Heart right ventricle (tissue), 16 donors: Measurements from ENCODE around the gene TSNAX. TPM values are rescaled to one million over a fixed set of nuclear protein-coding genes. Genes with fewer than 3 reads are reported as not detected.

Experiments
- ATAC-seq, 8 donors: fragments of 200-7000 bp; cut with Tn5 transposase; one replicate each; pipeline ENCODE4 v1.9.1; 2020; ENCODE audit warnings: mild to moderate bottlenecking in 8 of 8, moderate library complexity in 8 of 8, moderate number of reproducible peaks in 1 of 8
- DNase-seq, 2 donors: peaks; one replicate each; pipeline ENCODE4 v3.0.0-alpha.2; 2020
- H3K27ac ChIP-seq, 10 donors: fragments of 200-600 bp; sonication (generic) in 2 of 10; one replicate each; pipeline versions ENCODE4 v1.5.0 to v1.8.0; 2020 to 2022; ENCODE audit warnings: mild to moderate bottlenecking in 3 of 10
- H3K27me3 ChIP-seq, 7 donors: fragments of 200-600 bp; one replicate each; pipeline ENCODE4 v1.8.0; 2021 to 2022; ENCODE audit warnings: mild to moderate bottlenecking in 2 of 7
- H3K36me3 ChIP-seq, 9 donors: fragments of 200-600 bp; sonication (generic) in 1 of 9; one replicate each; pipeline versions ENCODE4 v1.5.0 to v1.8.0; 2020 to 2022; ENCODE audit warnings: mild to moderate bottlenecking in 2 of 9
- H3K4me1 ChIP-seq, 9 donors: fragments of 200-600 bp; sonication (generic) in 1 of 9; one replicate each; pipeline versions ENCODE4 v1.5.0 to v1.8.0; 2020 to 2022; ENCODE audit warnings: mild to moderate bottlenecking in 4 of 9
- H3K4me3 ChIP-seq, 10 donors: fragments of 200-600 bp; sonication (generic) in 2 of 10; one replicate each; pipeline versions ENCODE4 v1.5.0 to v1.8.0; 2020 to 2022; ENCODE audit warnings: mild to moderate bottlenecking in 7 of 10, moderate library complexity in 2 of 10
- H3K9me3 ChIP-seq, 11 donors: fragments of 200-600 bp in 10 of 11; sonication (generic) in 2 of 11; one replicate each; pipeline versions ENCODE4 v1.5.0 to v1.8.0; 2013 to 2022; ENCODE audit warnings: mild to moderate bottlenecking in 2 of 11, control low read depth in 1 of 11, moderate library complexity in 1 of 11
- CTCF ChIP-seq, 9 donors: fragments of 200-600 bp; sonication (generic) in 2 of 9; IDR thresholded peaks; one replicate each; pipeline versions ENCODE4 v1.5.0 to v1.8.0; 2021 to 2022; ENCODE audit warnings: antibody characterized with exemption in 9 of 9, mild to moderate bottlenecking in 5 of 9, moderate library complexity in 1 of 9
- WGBS, 2 donors: extraction: QIAGEN DNeasy Blood & Tissue Kit; methylation state at CpG; one replicate each; pipeline ENCODE4 v1.1.7; 2013; ENCODE audit warnings: inconsistent platforms in 1 of 2; 5-methylcytosine and 5-hydroxymethylcytosine counted together
- intact Hi-C, 10 donors: fragments of 100-400 bp; cut with DNase I; formaldehyde crosslinking; loops; one replicate each; pipeline versions ENCODE4 v1.11.1 to v1.14.2; 2022
- polyA plus RNA-seq, 2 donors: library from polyadenylated mRNA; stranded (reverse); fragments of 200-250 nt; gene quantifications; one replicate each; pipeline ENCODE4 v1.2.3, GENCODE V29; 2013
- total RNA-seq, 10 donors: library from RNA; stranded (reverse); fragmentation: NEBNext Ultra II Directional in 3 of 10; extraction: Animal tissue kit (Norgen Biotek cat#: 25700) in 3 of 10; gene quantifications; one replicate each; pipeline versions ENCODE4 v1.2.1 to v1.2.4, GENCODE V29; 2021 to 2023
- donor health status: Arrhythmogenic right ventricular cardiomyopathy.
- donor health status: ischemic (EF 13 %, LVEDD 7.1; RV severe dilation, severe dysfunction).
- donor health status: healthy with polysubstance abuse.
- donor health status: DM: no; HTN: yes; CAD: no.
- donor health status: DM: no; HTN: no; CAD: no.
- donor health status: ischemic (EF 25% LVEDD 6.9; RV normal size, moderate dysfunction).
- donor health status: ischemic (EF 25% LVEDD 5.7; RV mildly dilated, moderate dysfunction).
- donor health status: healthy.
- donor health status: DM: yes; HTN: yes; CAD: no.
- donor health status: Ischemic cardiomyopathy.
- donor health status: ischemic (EF 35%, LVEDD 5.7; RV mildly dilated, moderate dysfunction).
- donor health status: nonischemic (EF 11% LVEDD 7.7; RV severe dilation, severe dysfunction).
- donor health status: DM: yes; HTN: yes; CAD: no.
- donor health status: PGD.
- donor health status: ischemic (EF 29% LVEDD 5.4; RV normal size, mild dysfunction).
- donor health status: nonischemic (EF 23%, LVEDD 6.1; RV moderate dilation, normal function).

The TSNAX gene
- total and polyA plus RNA-seq, 12 donors: 11.8 to 37.9 (median 32.0) TPM

GRCh38 chr1:231536099-231536498, 7.6 kb downstream of the TSNAX start:
- TF ChIP-seq CTCF (IDR thresholded peaks at IDR 0.05): no peak

GRCh38 chr1:231540847-231541246, 12.4 kb downstream of the TSNAX start:
- Histone ChIP-seq H3K4me1 (peaks cover 0 to 48% (median 19%) of the 10 kb centered on the region in 9 donors), H3K27ac (no peak overlapping the region), H3K36me3 (peaks cover 0 to 89% (median 7%) of the 10 kb centered on the region in 9 donors), H3K27me3 (no peaks in the 10 kb centered on the region), H3K9me3 (peaks cover 0 to 14% (median 5%) of the 10 kb centered on the region in 11 donors), H3K4me3 (no peak overlapping the region)
- intact Hi-C loops: loop anchor here in 2 of 10 donors (5.0 kb wide), 2 partner anchors 46 to 56 kb away; no protein-coding TSS in a partner anchor
- ATAC-seq (no peak), DNase-seq (no peak)
- no peak for TF ChIP-seq CTCF (IDR thresholded peaks at IDR 0.05)
- WGBS, 2 donors: 97 to 98% methylated on average over 3 of the region's 3 CpGs

More at GRCh38 chr1:231536099-231536498, 7.6 kb downstream of the TSNAX start:
- Histone ChIP-seq H3K27me3 (no peaks in the 10 kb centered on the region), H3K27ac (peak overlapping the region in 3 of 10 donors; percentile 2 to 3 (median 3)), H3K9me3 (peaks cover 0 to 14% (median 5%) of the 10 kb centered on the region in 11 donors), H3K36me3 (peaks cover 0 to 86% (median 7%) of the 10 kb centered on the region in 9 donors), H3K4me3 (peak overlapping the region in 1 of 10 donors; percentile 3), H3K4me1 (peaks cover 6 to 60% (median 46%) of the 10 kb centered on the region in 9 donors)
- ATAC-seq (no peak), DNase-seq (no peak)
- intact Hi-C loops: loop anchor here in 1 of 10 donors (10.0 kb wide), 1 partner anchor 59 kb away; no protein-coding TSS in a partner anchor
- 85 to 89% methylated on average over 2 of the region's 2 CpGs for WGBS, 2 donors

- H3K27ac ChIP-seq: peak overlapping the region in 3 of 10 donors; percentile 2 to 17 (median 13)
- H3K27me3 ChIP-seq: no peaks in the 10 kb centered on the region
- peaks cover 0 to 48% (median 29%) of the 10 kb centered on the region in 9 donors for H3K4me1 ChIP-seq
- DNase-seq (no peak), ATAC-seq (peak in 4 of 8 donors; percentile 6 to 66 (median 46))
- peaks cover 0 to 14% (median 5%) of the 10 kb centered on the region in 11 donors for H3K9me3 ChIP-seq
- intact Hi-C loops: loop anchor here in 2 of 10 donors (5.0 kb wide), 2 partner anchors 45 to 55 kb away; no protein-coding TSS in a partner anchor
- peaks cover 0 to 86% (median 7%) of the 10 kb centered on the region in 9 donors for H3K36me3 ChIP-seq
- 57 to 78% methylated on average over 2 of the region's 2 CpGs for WGBS, 2 donors
- no peak overlapping the region for H3K4me3 ChIP-seq
- TF ChIP-seq CTCF (IDR thresholded peaks at IDR 0.05): no peak
Observed at GRCh38 chr1:231541842-231542241, 13.4 kb downstream of the TSNAX start.

GRCh38 chr1:231544943-231545592, 16.6 kb downstream of the TSNAX start:
- TF ChIP-seq CTCF (IDR thresholded peaks at IDR 0.05): no peak
- ATAC-seq (peak; percentile 35 to 92 (median 82)), DNase-seq (no peak)
- peak overlapping the region in 7 of 10 donors; percentile 9 to 64 (median 33) for H3K27ac ChIP-seq
- H3K27me3 ChIP-seq: no peaks in the 10 kb centered on the region
- peaks cover 0 to 11% (median 5%) of the 10 kb centered on the region in 11 donors for H3K9me3 ChIP-seq
- H3K4me1 ChIP-seq: peaks cover 0 to 65% (median 33%) of the 10 kb centered on the region in 9 donors
- WGBS, 2 donors: 35 to 55% methylated on average over 4 of the region's 4 CpGs
- intact Hi-C loops: loop anchor here in 2 of 10 donors (5.0 kb wide), 2 partner anchors 42 to 52 kb away; no protein-coding TSS in a partner anchor
- no peak overlapping the region for H3K4me3 ChIP-seq
- peaks cover 0 to 75% (median 5%) of the 10 kb centered on the region in 9 donors for H3K36me3 ChIP-seq
